Measurements from ENCODE around the gene TINAG. TPM values are rescaled to one million over a fixed set of nuclear protein-coding genes. Genes with fewer than 3 reads are reported as not detected.

TINAG gene
- total and polyA plus RNA-seq, 2 of the 13 experiments (the other 11 are each of a cell fraction or from before 2014, with no cell fraction given), result 0.08 to 0.15 TPM

GRCh38 chr6:54307439-54307910 is 766 bp upstream of the TINAG start (continued):
- TF ChIP-seq ZNF746 (CRISPR knock-in tag; IDR thresholded peaks at IDR 0.05), result no peak
- no peak for TF ChIP-seq ZNF552 (CRISPR knock-in tag; IDR thresholded peaks at IDR 0.05; ENCODE audit: borderline replicate concordance)
- TF ChIP-seq RNF2 (conservative IDR thresholded peaks at IDR 0.05; ENCODE audit: low read depth), result no peak
- TF ChIP-seq GTF3A (CRISPR knock-in tag; conservative IDR thresholded peaks at IDR 0.05), result no peak
- TF ChIP-seq, protein P1, sequence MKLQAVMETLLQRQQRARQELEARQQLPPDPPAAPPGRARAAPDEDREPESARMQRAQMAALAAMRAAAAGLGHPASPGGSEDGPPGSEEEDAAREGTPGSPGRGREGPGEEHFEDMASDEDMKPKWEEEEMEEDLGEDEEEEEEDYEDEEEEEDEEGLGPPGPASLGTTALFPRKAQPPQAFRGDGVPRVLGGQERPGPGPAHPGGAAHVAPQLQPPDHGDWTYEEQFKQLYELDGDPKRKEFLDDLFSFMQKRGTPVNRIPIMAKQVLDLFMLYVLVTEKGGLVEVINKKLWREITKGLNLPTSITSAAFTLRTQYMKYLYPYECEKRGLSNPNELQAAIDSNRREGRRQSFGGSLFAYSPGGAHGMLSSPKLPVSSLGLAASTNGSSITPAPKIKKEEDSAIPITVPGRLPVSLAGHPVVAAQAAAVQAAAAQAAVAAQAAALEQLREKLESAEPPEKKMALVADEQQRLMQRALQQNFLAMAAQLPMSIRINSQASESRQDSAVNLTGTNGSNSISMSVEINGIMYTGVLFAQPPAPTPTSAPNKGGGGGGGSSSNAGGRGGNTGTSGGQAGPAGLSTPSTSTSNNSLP (IDR thresholded peaks at IDR 0.05; ENCODE audit: low read depth, low read length), result no peak
- no peak for TF ChIP-seq ZNF782 (CRISPR knock-in tag; IDR thresholded peaks at IDR 0.05; ENCODE audit: borderline replicate concordance)
- TF ChIP-seq ARNT2 (CRISPR knock-in tag; IDR thresholded peaks at IDR 0.05; ENCODE audit: low read depth), result no peak
- TF ChIP-seq, protein P2, sequence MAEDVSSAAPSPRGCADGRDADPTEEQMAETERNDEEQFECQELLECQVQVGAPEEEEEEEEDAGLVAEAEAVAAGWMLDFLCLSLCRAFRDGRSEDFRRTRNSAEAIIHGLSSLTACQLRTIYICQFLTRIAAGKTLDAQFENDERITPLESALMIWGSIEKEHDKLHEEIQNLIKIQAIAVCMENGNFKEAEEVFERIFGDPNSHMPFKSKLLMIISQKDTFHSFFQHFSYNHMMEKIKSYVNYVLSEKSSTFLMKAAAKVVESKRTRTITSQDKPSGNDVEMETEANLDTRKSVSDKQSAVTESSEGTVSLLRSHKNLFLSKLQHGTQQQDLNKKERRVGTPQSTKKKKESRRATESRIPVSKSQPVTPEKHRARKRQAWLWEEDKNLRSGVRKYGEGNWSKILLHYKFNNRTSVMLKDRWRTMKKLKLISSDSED (CRISPR knock-in tag; IDR thresholded peaks at IDR 0.05), result no peak
- TF ChIP-seq MTA1 (CRISPR knock-in tag; IDR thresholded peaks at IDR 0.05; ENCODE audit: borderline replicate concordance), result no peak
- no peak for TF ChIP-seq ZNF549 (CRISPR knock-in tag; IDR thresholded peaks at IDR 0.05)
- peak; percentile 22; the same call in 1 of the 2 replicates for TF ChIP-seq TCF7 (IDR thresholded peaks at IDR 0.05; ENCODE audit: low read depth)
- no peak for TF ChIP-seq ZNF138 (CRISPR knock-in tag; IDR thresholded peaks at IDR 0.05; ENCODE audit: low read depth)
- no peak for TF ChIP-seq NR1H2 (CRISPR knock-in tag; IDR thresholded peaks at IDR 0.05; ENCODE audit: borderline replicate concordance, low read depth)
- TF ChIP-seq ASH2L (IDR thresholded peaks at IDR 0.05; ENCODE audit: insufficient read length, low read depth, low read length), result no peak
- TF ChIP-seq TAF1 (CRISPR knock-in tag; IDR thresholded peaks at IDR 0.05), result no peak
- no peak for TF ChIP-seq GPBP1L1 (CRISPR knock-in tag; IDR thresholded peaks at IDR 0.05)
- TF ChIP-seq ZNF468 (CRISPR knock-in tag; IDR thresholded peaks at IDR 0.05), result no peak
- TF ChIP-seq SMARCE1 (IDR thresholded peaks at IDR 0.05; ENCODE audit: borderline replicate concordance), result no peak
- TF ChIP-seq IKZF1 (IDR thresholded peaks at IDR 0.05), result no peak
- no peak for TF ChIP-seq ZNF766 (CRISPR knock-in tag; IDR thresholded peaks at IDR 0.05; ENCODE audit: borderline replicate concordance)
- TF ChIP-seq MAFG (CRISPR knock-in tag; IDR thresholded peaks at IDR 0.05), result 0 out of 2 replicates have a peak, but pooled peaks have one; percentile 57
- TF ChIP-seq SUZ12 (IDR thresholded peaks at IDR 0.05; ENCODE audit: low read depth, low read length), result no peak
- peak; percentile 52; the same call in 1 of the 2 replicates for TF ChIP-seq SNAI1 (CRISPR knock-in tag; IDR thresholded peaks at IDR 0.05; ENCODE audit: borderline replicate concordance)
- TF ChIP-seq ZFX (CRISPR knock-in tag; IDR thresholded peaks at IDR 0.05; ENCODE audit: low read depth), result no peak
- TF ChIP-seq ZNF691 (CRISPR knock-in tag; IDR thresholded peaks at IDR 0.05; ENCODE audit: borderline replicate concordance, low read depth), result no peak
- no peak for TF ChIP-seq TCF12 (IDR thresholded peaks at IDR 0.05)
- 0 out of 2 replicates have a peak, but pooled peaks have one; percentile 63 for TF ChIP-seq TCF12 (CRISPR knock-in tag; IDR thresholded peaks at IDR 0.05)
- TF ChIP-seq U2AF1 (optimal IDR thresholded peaks at IDR 0.05; ENCODE audit: low read depth, low read length), result no peak
